ENCODE measurements around the gene SPTBN4.

- TF ChIP-seq, protein P1, sequence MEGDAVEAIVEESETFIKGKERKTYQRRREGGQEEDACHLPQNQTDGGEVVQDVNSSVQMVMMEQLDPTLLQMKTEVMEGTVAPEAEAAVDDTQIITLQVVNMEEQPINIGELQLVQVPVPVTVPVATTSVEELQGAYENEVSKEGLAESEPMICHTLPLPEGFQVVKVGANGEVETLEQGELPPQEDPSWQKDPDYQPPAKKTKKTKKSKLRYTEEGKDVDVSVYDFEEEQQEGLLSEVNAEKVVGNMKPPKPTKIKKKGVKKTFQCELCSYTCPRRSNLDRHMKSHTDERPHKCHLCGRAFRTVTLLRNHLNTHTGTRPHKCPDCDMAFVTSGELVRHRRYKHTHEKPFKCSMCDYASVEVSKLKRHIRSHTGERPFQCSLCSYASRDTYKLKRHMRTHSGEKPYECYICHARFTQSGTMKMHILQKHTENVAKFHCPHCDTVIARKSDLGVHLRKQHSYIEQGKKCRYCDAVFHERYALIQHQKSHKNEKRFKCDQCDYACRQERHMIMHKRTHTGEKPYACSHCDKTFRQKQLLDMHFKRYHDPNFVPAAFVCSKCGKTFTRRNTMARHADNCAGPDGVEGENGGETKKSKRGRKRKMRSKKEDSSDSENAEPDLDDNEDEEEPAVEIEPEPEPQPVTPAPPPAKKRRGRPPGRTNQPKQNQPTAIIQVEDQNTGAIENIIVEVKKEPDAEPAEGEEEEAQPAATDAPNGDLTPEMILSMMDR (IDR thresholded peaks at IDR 0.05) = no peak
- TF ChIP-seq FOXM1 (IDR thresholded peaks at IDR 0.05; ENCODE audit: low read depth) (no peak), EZH2phosphoT487 (IDR thresholded peaks at IDR 0.05; ENCODE audit: borderline replicate concordance, low read depth) (no peak), CHD2 (IDR thresholded peaks at IDR 0.05; ENCODE audit: low read length, partially characterized antibody) (no peak)
Measured at GRCh38 chr19:40442328-40443130, 24.3 kb upstream of the SPTBN4 start.
